ENCODE data around the gene ABCA2. TPM values are rescaled to one million over a fixed set of nuclear protein-coding genes. Genes with fewer than 3 reads are reported as not detected.

ABCA2 gene
- total RNA-seq, 1 donor from 2014 or later = 55.1 TPM

DNA sequence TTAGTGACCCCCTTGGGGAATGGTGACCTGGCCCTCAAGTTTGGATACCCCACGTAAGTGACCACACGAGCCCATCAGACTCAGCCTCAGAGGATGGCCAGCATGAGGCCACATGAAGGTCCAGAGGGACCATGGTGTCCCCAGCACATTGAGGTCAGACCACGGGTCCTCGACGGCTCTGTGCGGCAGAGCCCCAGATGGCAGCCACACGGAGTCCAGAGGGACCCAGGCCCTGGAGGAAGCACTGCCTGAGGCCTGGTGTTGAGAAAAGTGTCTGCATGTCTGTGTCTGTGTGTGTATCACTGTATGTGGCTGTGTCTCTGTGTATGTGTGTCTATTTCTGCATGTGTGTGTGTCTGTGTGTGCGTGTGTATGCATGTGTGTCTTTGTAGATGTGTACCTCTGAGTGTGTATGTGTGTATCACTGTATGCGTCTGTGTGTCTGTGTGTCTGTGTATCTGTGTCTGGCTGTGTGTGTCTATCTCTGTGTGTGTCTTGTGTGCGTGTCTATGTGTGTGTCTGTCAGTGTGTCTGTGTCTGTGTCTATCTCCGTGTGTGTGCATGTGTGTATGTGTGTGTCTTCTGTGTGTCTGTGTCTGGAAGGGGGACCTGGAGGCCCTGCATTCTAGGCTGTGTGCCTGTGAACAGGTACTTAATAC is 44.3 kb downstream of the ABCA2 start:
- H3K27ac Mint-ChIP-seq (ENCODE audit: unreplicated experiment) = no peak overlapping the region
- no peaks in the 10 kb centered on the region for H3K9me3 Mint-ChIP-seq (ENCODE audit: unreplicated experiment)
- no peak overlapping the region for H3K4me3 Mint-ChIP-seq (ENCODE audit: unreplicated experiment)
- H3K4me1 Mint-ChIP-seq (ENCODE audit: unreplicated experiment) = no peaks in the 10 kb centered on the region
- no peaks in the 10 kb centered on the region for H3K36me3 Mint-ChIP-seq (ENCODE audit: unreplicated experiment)
- no peak for DNase-seq (ENCODE audit: extremely low spot score, unreplicated experiment)
- TF ChIP-seq, protein P1, sequence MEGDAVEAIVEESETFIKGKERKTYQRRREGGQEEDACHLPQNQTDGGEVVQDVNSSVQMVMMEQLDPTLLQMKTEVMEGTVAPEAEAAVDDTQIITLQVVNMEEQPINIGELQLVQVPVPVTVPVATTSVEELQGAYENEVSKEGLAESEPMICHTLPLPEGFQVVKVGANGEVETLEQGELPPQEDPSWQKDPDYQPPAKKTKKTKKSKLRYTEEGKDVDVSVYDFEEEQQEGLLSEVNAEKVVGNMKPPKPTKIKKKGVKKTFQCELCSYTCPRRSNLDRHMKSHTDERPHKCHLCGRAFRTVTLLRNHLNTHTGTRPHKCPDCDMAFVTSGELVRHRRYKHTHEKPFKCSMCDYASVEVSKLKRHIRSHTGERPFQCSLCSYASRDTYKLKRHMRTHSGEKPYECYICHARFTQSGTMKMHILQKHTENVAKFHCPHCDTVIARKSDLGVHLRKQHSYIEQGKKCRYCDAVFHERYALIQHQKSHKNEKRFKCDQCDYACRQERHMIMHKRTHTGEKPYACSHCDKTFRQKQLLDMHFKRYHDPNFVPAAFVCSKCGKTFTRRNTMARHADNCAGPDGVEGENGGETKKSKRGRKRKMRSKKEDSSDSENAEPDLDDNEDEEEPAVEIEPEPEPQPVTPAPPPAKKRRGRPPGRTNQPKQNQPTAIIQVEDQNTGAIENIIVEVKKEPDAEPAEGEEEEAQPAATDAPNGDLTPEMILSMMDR (IDR thresholded peaks at IDR 0.05) = no peak
- no peaks in the 10 kb centered on the region for H3K27me3 Mint-ChIP-seq (ENCODE audit: unreplicated experiment)

DNA sequence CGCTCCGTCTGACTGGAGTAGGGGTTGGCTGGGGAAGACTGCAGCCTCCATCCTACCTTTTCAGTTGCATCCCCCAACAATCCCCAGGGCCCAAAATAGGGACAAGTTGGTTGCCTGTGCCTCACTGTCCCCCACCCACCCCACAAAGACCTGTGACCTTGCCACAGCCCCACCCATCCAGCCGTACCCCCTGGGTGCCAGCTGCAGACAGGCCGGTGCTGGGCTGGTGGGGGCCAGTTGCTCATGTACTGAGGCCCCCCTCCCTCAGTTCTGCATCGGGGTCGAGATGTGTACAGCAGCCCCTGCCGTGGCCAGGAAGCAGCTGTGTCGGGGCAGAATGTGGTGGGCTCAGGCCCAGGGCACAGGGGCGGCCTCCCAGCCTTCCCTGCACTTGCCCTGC is 44.9 kb downstream of the ABCA2 start:
- no peak for DNase-seq (ENCODE audit: extremely low spot score, unreplicated experiment)
- TF ChIP-seq, protein P1 (IDR thresholded peaks at IDR 0.05) = no peak
- H3K27me3 Mint-ChIP-seq (ENCODE audit: unreplicated experiment) = no peaks in the 10 kb centered on the region
- H3K4me3 Mint-ChIP-seq (ENCODE audit: unreplicated experiment) = no peak overlapping the region
- no peaks in the 10 kb centered on the region for H3K9me3 Mint-ChIP-seq (ENCODE audit: unreplicated experiment)
- H3K4me1 Mint-ChIP-seq (ENCODE audit: unreplicated experiment) = no peaks in the 10 kb centered on the region
- H3K36me3 Mint-ChIP-seq (ENCODE audit: unreplicated experiment) = no peaks in the 10 kb centered on the region
- H3K27ac Mint-ChIP-seq (ENCODE audit: unreplicated experiment) = no peak overlapping the region

DNA sequence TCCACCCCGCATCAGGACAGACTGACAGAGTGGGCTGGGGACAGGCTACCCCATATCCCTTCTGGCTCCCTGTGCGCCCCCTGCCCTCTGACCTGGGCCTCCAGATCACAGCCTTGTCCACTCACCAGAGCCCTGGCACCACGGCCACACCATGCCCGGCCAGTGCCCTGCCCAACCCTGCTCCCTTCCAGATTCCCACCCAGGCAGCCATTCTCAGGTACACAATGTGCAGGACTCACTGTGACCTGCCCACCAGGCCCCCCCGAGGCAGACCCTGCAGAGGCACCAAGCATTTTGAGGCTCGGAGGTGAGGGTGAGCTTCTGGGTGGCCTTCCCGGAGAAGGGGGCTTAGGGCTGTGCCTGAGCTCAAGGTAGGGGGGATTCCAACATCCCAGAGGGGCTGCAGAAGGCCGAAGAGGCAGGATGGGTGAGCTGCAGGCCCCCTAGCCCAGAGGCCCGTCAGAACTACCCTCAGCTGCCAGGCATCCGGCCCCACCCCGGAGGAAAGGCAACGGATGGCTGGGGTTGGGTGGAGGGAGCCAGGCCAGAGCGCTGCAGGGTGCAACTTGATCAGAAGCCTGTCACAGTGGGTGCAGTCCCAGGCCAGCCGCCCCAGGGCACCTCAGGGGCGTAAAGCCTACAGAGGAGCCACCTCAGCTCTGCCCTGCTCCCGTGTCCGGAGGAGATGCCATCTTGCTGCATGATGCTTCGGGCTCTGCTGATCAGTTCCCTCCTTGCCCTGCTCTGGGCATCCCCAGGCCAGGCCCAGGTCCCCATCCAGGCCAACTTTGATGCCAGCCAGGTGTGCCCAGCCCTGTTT is 45.6 kb downstream of the ABCA2 start, which contains the start of gene LCNL1:
LCNL1 (plus strand) TSS at position 762 of the 820 bp plus-strand sequence. CDS start 594 bp downstream, outside the sequence.
- TF ChIP-seq, protein P1 (IDR thresholded peaks at IDR 0.05) = no peak
- Mint-ChIP-seq H3K4me1 (ENCODE audit: unreplicated experiment) (no peaks in the 10 kb centered on the region), H3K36me3 (ENCODE audit: unreplicated experiment) (no peaks in the 10 kb centered on the region), H3K27me3 (ENCODE audit: unreplicated experiment) (no peaks in the 10 kb centered on the region), H3K4me3 (ENCODE audit: unreplicated experiment) (no peak within 1 kb of the TSS), H3K27ac (ENCODE audit: unreplicated experiment) (no peak within 1 kb of the TSS), H3K9me3 (ENCODE audit: unreplicated experiment) (no peaks in the 10 kb centered on the region)
- DNase-seq (ENCODE audit: extremely low spot score, unreplicated experiment) = no peak

DNA sequence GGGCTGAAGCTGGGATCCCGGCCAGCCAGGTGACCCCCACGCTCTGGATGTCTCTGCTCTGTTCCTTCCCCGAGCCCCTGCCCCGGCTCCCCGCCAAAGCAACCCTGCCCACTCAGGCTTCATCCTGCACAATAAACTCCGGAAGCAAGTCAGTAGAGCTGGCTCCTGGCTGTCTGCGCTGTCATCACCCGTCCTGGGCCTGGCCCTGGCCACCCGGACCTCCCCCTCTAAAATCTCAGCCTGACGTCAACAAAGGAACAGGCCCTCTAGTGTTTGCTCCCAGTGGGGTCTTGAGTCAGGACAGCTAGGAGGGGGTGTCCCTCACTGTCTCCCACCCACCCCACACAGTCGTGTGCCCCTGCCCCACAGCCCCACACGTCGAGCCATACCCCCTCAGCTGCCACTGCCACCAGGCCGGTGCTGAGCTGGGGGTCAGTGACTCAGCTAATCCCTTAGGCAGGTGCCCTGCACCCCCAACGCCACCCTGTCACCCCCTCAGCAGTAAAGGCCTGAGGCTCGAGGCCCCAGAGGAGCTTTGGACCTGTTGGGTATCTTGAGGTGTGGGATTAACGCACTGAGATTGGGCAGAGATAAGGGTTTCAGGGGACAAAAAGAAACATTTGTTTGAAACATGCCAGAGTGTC is 46.3 kb downstream of the ABCA2 start:
- DNase-seq (ENCODE audit: extremely low spot score, unreplicated experiment) = no peak
- H3K9me3 Mint-ChIP-seq (ENCODE audit: unreplicated experiment) = no peaks in the 10 kb centered on the region
- TF ChIP-seq, protein P1 (IDR thresholded peaks at IDR 0.05) = no peak
- no peak overlapping the region for H3K27ac Mint-ChIP-seq (ENCODE audit: unreplicated experiment)
- H3K27me3 Mint-ChIP-seq (ENCODE audit: unreplicated experiment) = no peaks in the 10 kb centered on the region
- H3K4me3 Mint-ChIP-seq (ENCODE audit: unreplicated experiment) = no peak overlapping the region
- H3K36me3 Mint-ChIP-seq (ENCODE audit: unreplicated experiment) = no peaks in the 10 kb centered on the region
- H3K4me1 Mint-ChIP-seq (ENCODE audit: unreplicated experiment) = no peaks in the 10 kb centered on the region

All from osteocyte (in vitro differentiated cells).